Measurements from ENCODE around the gene FGD3.

FGD3 gene, protein sequence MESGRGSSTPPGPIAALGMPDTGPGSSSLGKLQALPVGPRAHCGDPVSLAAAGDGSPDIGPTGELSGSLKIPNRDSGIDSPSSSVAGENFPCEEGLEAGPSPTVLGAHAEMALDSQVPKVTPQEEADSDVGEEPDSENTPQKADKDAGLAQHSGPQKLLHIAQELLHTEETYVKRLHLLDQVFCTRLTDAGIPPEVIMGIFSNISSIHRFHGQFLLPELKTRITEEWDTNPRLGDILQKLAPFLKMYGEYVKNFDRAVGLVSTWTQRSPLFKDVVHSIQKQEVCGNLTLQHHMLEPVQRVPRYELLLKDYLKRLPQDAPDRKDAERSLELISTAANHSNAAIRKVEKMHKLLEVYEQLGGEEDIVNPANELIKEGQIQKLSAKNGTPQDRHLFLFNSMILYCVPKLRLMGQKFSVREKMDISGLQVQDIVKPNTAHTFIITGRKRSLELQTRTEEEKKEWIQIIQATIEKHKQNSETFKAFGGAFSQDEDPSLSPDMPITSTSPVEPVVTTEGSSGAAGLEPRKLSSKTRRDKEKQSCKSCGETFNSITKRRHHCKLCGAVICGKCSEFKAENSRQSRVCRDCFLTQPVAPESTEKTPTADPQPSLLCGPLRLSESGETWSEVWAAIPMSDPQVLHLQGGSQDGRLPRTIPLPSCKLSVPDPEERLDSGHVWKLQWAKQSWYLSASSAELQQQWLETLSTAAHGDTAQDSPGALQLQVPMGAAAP
- 60.3 to 368 (median 357) reads per million in 3 experiments for total RNA-seq

- peak; percentile 44 for DNase-seq
These were observed at the start of gene FGD3 for GRCh38 chr9:92947268-92948037. TSS of gene FGD3 (plus strand) at chr9:92947523. CDS start at chr9:92976257, 28,734 bp downstream.

GRCh38 chr9:92905137-92905536 lies 42.2 kb upstream of the FGD3 start:
- peak; percentile 9 for DNase-seq

GRCh38 chr9:92911511-92912475 lies 35.5 kb upstream of the FGD3 start:
- no peak for DNase-seq

GRCh38 chr9:92917176-92917800 lies 30.0 kb upstream of the FGD3 start:
- no peak for DNase-seq

GRCh38 chr9:92920437-92920836 lies 26.9 kb upstream of the FGD3 start:
- DNase-seq, result no peak

GRCh38 chr9:92931606-92932005 lies 15.7 kb upstream of the FGD3 start:
- no peak for DNase-seq

GRCh38 chr9:92934321-92934720 lies 13.0 kb upstream of the FGD3 start:
- DNase-seq, result no peak

DNA sequence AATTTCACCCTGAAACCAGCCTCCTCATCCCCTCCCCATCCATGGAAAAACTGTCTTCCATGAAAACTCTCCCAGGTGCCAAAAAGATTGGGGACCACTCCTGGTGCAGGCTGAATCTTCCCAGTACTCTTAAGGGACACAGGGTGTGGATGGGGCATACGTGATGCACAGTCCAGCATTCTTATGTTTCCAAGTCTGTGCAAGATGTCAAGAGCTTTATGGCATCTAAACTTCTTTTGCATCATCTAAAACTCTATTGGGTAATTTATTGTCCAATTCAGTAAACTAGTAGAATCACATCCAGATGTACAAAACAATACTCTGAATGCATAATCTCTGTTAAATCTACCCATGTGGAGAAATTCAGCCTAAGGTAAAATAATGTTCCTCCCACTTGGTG lies 9.3 kb upstream of the FGD3 start:
- DNase-seq, result no peak

- no peak for DNase-seq
These were observed 5.5 kb upstream of the FGD3 start for GRCh38 chr9:92941861-92942260.

DNA sequence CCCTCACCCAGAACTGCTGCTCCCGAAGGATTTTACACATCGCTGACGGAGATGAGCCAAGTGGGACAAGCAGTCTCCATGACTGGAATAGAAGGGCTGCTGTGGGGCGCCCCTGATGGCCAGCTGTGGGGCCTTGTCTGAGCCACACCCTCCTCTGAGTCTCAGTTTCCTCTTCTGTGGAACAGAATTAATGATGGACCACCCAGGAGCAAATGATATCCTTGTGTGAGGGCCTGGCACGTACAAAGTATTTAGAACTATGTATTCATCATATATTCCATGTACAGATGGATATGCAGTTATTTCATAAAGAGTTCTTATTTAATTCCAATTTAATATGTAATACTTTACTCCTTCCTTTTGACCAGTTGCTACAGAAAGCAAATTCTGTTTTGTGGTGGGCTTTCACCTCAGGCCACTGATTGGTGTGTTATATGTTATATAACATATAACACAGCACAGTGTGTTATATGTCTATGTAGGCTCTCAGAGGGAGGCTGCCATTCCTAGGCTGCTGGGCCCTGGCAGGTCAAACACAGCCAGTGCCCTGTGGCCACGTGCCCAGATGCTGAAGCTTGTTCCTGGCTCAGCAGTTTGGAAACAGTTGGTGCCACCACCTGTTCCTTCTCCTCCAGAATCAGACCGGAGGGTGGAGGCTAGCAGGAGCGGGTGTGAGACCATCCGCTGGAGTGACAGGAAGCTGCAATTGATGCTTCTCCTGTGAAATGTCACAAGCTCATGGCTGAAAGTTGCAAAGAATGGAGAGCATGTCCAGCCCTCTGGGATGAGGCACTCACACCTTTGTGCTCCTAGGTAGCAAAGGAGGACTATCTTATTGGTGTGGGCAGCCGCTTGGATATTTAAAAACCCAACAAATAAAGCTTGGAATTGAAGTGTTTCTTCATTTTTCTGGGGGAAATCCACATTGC lies 4.4 kb upstream of the FGD3 start:
- no peak for DNase-seq

- DNase-seq, result no peak
These were observed 2.4 kb upstream of the FGD3 start for GRCh38 chr9:92944921-92945320.

DNA sequence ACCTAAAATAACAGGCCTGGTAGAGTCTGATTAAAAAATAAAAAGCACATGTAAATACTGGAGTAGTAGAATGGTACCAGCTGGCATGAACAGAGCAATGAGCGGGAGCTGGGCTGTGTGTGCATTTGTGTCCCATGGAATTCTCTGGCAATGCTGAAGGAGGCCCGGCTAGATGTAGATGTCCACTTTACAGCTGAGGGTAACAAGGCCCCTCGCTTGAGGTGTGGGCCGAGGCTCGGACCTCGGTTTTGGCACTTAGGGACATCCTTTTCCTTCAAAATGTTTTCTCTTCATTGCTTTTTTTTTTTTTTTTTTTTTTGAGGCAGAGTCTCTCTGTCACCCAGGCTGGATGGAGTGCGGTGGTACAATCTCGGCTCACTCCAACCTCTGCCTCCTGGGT lies 1.5 kb upstream of the FGD3 start:
- no peak for DNase-seq

DNA sequence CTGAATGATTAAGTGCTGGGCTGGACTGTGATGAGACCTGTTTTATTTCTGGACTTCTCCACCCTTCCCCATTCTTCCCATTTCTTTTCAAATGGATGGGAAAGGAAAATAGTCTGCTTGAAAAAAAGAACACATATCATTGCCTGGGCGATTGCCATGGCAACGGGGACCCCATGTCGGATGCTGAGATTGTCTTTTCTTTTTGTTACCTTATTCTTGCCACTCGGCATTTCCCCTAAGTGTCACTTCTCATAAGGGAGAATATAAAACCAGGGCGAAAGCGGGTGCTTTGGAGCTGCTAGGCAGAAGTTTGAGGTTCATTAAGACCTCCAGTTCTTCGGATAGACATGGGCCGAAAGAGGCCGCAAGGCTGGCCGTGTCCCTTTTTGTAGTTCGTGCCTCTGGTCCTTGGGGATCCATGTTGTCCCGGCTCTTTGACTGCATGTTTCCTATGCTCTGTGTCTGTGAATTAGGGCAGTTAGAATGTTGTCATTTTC lies 763 bp downstream of the FGD3 start:
- DNase-seq, result no peak

- no peak for DNase-seq
These were observed 1.3 kb downstream of the FGD3 start for GRCh38 chr9:92948632-92949031.

GRCh38 chr9:92949266-92949982 lies 2.1 kb downstream of the FGD3 start:
- DNase-seq, result no peak

GRCh38 chr9:92950359-92950955 lies 3.1 kb downstream of the FGD3 start:
- no peak for DNase-seq

DNA sequence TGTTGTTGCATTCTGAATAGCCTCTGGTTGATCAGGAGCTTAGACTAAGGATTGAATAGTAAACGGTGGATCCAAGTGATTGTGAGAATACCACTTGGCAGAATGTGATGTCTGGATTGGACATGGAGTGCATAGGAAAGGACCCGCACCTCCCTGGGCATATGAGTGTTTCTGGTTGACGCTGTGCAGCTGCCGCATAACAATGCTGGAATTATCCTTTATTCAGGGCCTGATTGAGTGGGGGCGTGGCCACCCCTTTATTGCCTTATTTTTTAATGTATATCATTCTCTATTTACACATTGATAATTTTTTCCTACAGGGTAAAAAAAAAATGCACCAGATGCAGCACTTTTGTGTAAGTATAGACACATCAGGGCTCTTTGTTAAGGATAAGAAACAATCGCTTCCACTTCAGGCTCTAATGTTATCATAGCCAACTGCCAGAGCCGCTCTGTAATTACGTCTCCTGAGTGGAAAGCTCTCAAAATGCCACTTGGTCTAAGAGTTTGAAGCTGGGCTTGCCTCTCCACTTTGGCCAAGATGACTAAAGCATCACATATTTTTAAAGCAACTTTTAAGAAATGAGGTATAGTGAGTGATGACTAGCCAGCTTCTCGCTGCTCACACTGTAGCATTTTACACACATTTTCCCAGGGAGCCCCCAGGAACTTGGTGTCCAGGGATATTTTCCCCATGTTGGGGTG lies 5.7 kb downstream of the FGD3 start:
- no peak for DNase-seq

- DNase-seq, result peak; percentile 94
These were observed 6.9 kb downstream of the FGD3 start for GRCh38 chr9:92954049-92954861.

Measured in central memory CD4-positive, alpha-beta T cell (primary cell).